Loucy (cell line): Measurements from ENCODE around the gene PAQR3.
A peak's percentile ranks its signal among the peaks of the same experiment; 100 is the strongest.

Source experiments
- H2AFZ ChIP-seq: fragments of 200-600 bp; sonication (generic); 2 replicates; pipeline ENCODE4 v1.6.0; 2016; ENCODE audit warnings: antibody characterized with exemption, mild to moderate bottlenecking, low read length, moderate library complexity
- H3F3A ChIP-seq: fragments of 200-600 bp; 2 replicates; pipeline ENCODE4 v1.6.0; 2016; ENCODE audit warnings: antibody characterized with exemption, low read depth, mild to moderate bottlenecking
- H3K27me3 ChIP-seq: fragments of 200-600 bp; sonication (generic); 2 replicates; pipeline ENCODE4 v1.6.1; 2014; ENCODE audit warnings: low read length, mild to moderate bottlenecking; ENCODE audit not compliant: insufficient read depth, poor library complexity, severe bottlenecking
- H3K36me3 ChIP-seq: fragments of 200-600 bp; sonication (generic); 2 replicates; pipeline ENCODE4 v1.6.1; 2016; ENCODE audit warnings: low read length; ENCODE audit not compliant: insufficient read depth
- H3K4me1 ChIP-seq: fragments of 200-600 bp; sonication (generic); 2 replicates; pipeline ENCODE4 v1.5.1; 2014; ENCODE audit warnings: low read length, mild to moderate bottlenecking; ENCODE audit not compliant: insufficient read depth, poor library complexity, severe bottlenecking
- H3K4me2 ChIP-seq: fragments of 200-600 bp; sonication (generic); 2 replicates; pipeline ENCODE4 v1.6.0; 2014; ENCODE audit warnings: antibody characterized with exemption, low read length, low read depth, mild to moderate bottlenecking; ENCODE audit not compliant: poor library complexity, severe bottlenecking
- H3K4me3 ChIP-seq: fragments of 200-600 bp; sonication (generic); 2 replicates; pipeline ENCODE4 v1.5.1; 2014; ENCODE audit warnings: low read length, mild to moderate bottlenecking, mixed read lengths; ENCODE audit not compliant: poor library complexity, severe bottlenecking
- H3K79me2 ChIP-seq: fragments of 200-600 bp; sonication (generic); 2 replicates; pipeline ENCODE4 v1.6.1; 2014; ENCODE audit warnings: low read length; ENCODE audit not compliant: insufficient read depth
- H3K9ac ChIP-seq: fragments of 200-600 bp; sonication (generic); 2 replicates; pipeline ENCODE4 v1.6.0; 2014; ENCODE audit warnings: mild to moderate bottlenecking, low read depth, low read length, moderate library complexity; ENCODE audit not compliant: poor library complexity, severe bottlenecking
- H3K9me2 ChIP-seq: fragments of 200-600 bp; sonication (generic); replicated peaks from 2 replicates; pipeline ENCODE4 v1.6.1; 2016; ENCODE audit warnings: low read depth, low read length, mixed read lengths
- H3K9me3 ChIP-seq: fragments of 200-600 bp; sonication (generic); 2 replicates; pipeline ENCODE4 v1.6.1; 2014; ENCODE audit warnings: mild to moderate bottlenecking, antibody characterized with exemption, low read length, low read depth; ENCODE audit not compliant: insufficient read depth
- H4K20me1 ChIP-seq: fragments of 200-600 bp; sonication (generic); 2 replicates; pipeline ENCODE4 v1.6.0; 2014; ENCODE audit warnings: antibody characterized with exemption, low read length, mild to moderate bottlenecking; ENCODE audit not compliant: insufficient read depth, poor library complexity, severe bottlenecking
- EZH2phosphoT487 ChIP-seq: fragments of 200-600 bp; IDR thresholded peaks from 2 replicates; pipeline ENCODE4 v1.6.1; 2018; ENCODE audit warnings: antibody characterized with exemption, mild to moderate bottlenecking, moderate library complexity, borderline replicate concordance
- TF ChIP-seq, protein P1 (sequence below): fragments of 200-600 bp; sonication (generic); conservative IDR thresholded peaks from 2 replicates; pipeline ENCODE4 v1.5.1; 2014; ENCODE audit warnings: mild to moderate bottlenecking, antibody characterized with exemption, low read length

Gene PAQR3

DNA sequence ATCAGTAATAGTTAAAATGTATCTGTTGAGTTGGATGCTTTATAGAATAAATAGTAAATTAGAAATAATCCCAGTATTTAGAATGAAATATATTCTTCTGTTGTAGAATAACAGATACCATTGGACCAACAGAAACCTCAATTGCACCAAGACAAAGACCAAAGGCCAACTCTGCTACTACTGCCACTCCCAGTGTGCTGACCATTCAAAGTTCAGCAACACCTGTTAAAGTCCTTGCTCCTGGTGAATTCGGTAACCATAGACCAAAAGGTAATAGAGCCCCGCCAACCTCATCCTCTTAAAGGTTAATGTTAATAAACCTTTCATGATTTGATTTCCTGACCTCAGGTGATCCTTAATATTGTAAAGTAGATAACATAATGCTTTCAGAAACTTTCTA is 73.8 kb downstream of the PAQR3 start:
- Histone ChIP-seq H3F3A (no peaks in the 10 kb centered on the region), H3K9me2 (no peaks in the 10 kb centered on the region), H2AFZ (no peak overlapping the region), H3K9me3 (no peaks in the 10 kb centered on the region), H4K20me1 (peaks cover 5% of the 10 kb centered on the region), H3K27me3 (no peaks in the 10 kb centered on the region), H3K4me3 (no peak overlapping the region), H3K4me2 (no peak overlapping the region), H3K79me2 (peaks cover 11% of the 10 kb centered on the region; the same call in 1 of the 2 replicates), H3K36me3 (peaks cover 78% of the 10 kb centered on the region), H3K9ac (no peak overlapping the region), H3K4me1 (peaks cover 3% of the 10 kb centered on the region)
- TF ChIP-seq, protein P1, sequence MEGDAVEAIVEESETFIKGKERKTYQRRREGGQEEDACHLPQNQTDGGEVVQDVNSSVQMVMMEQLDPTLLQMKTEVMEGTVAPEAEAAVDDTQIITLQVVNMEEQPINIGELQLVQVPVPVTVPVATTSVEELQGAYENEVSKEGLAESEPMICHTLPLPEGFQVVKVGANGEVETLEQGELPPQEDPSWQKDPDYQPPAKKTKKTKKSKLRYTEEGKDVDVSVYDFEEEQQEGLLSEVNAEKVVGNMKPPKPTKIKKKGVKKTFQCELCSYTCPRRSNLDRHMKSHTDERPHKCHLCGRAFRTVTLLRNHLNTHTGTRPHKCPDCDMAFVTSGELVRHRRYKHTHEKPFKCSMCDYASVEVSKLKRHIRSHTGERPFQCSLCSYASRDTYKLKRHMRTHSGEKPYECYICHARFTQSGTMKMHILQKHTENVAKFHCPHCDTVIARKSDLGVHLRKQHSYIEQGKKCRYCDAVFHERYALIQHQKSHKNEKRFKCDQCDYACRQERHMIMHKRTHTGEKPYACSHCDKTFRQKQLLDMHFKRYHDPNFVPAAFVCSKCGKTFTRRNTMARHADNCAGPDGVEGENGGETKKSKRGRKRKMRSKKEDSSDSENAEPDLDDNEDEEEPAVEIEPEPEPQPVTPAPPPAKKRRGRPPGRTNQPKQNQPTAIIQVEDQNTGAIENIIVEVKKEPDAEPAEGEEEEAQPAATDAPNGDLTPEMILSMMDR, result no peak
- no peak for TF ChIP-seq EZH2phosphoT487

DNA sequence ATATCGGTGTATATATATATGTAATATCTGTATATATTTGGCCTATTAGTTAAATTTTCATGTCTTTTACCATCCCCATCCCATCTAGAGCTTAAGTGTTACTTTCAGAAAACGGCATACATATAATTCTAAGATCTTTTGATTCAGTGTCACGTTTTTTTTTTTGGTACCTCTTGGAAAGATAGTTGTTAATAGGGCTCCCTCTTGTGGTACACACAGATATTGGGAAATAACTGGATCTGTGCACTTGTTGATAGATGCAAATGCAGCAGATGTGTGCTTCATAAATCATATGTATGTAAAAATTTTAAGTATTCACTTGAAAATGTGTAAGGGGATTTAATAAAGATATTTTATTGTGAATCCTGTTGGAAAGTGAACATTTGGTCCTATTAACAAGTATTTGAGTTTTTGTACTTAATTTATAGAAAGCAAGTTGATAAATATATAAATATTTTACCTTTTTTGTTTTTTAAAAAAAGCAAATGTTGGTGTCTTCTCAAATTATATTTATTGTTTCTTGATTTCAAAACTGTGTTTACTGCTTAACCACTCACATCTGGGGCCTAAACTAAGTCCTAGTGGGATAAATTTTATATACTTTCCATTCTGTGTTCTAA is 74.7 kb downstream of the PAQR3 start:
- Histone ChIP-seq H2AFZ (no peak overlapping the region), H3K9me2 (no peaks in the 10 kb centered on the region), H3K9ac (no peak overlapping the region), H3K79me2 (peaks cover 11% of the 10 kb centered on the region; the same call in 1 of the 2 replicates), H3K4me2 (no peak overlapping the region), H3K27me3 (no peaks in the 10 kb centered on the region), H3K4me1 (peaks cover 3% of the 10 kb centered on the region), H4K20me1 (peaks cover 5% of the 10 kb centered on the region), H3F3A (no peaks in the 10 kb centered on the region), H3K4me3 (no peak overlapping the region), H3K36me3 (peaks cover 82% of the 10 kb centered on the region), H3K9me3 (no peaks in the 10 kb centered on the region)
- no peak for TF ChIP-seq EZH2phosphoT487
- TF ChIP-seq, protein P1, result peak; percentile 84

DNA sequence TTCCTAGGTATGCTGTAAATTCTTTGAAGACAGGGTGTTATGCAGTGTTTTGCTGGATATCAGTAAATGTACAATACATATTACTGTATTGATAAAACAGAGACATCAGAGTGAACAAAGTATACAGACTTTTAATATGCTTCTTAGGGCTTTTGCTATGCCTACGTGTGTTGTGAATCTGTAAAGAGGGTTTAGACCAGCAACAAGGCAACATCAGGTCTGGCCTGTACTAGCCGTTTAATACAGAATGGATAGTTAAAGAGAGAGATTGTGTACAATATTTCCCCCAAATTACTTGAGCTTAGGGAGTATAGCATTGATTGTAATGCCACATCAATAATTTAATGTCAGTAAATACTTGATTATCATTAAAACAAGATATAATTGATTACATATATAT is 75.2 kb downstream of the PAQR3 start:
- TF ChIP-seq, protein P1, result no peak
- TF ChIP-seq EZH2phosphoT487, result no peak
- Histone ChIP-seq H3K9me3 (no peaks in the 10 kb centered on the region), H3K36me3 (peaks cover 81% of the 10 kb centered on the region), H3K9ac (no peak overlapping the region), H3K4me1 (peaks cover 3% of the 10 kb centered on the region), H4K20me1 (peaks cover 5% of the 10 kb centered on the region), H3K9me2 (no peaks in the 10 kb centered on the region), H3K4me3 (no peak overlapping the region), H2AFZ (no peak overlapping the region), H3K4me2 (no peak overlapping the region), H3F3A (no peaks in the 10 kb centered on the region), H3K27me3 (no peaks in the 10 kb centered on the region), H3K79me2 (peaks cover 11% of the 10 kb centered on the region; the same call in 1 of the 2 replicates)
